ENCODE measurements around the gene COA8.

COA8 gene

GRCh38 chr14:103562429-103563225 is at the start of gene COA8, which contains the start of gene BAG5:
Gene COA8, plus strand, starts transcription at chr14:103562960. Its CDS starts 42 bp downstream, at chr14:103563002.
Gene BAG5, minus strand, starts transcription at chr14:103562657. Its CDS starts 1,493 bp downstream, at chr14:103561164.
- in situ Hi-C loops (cut with MboI; ENCODE audit: low sequenced_read_pairs), result no loop called here

- in situ Hi-C loops (cut with MboI; ENCODE audit: low sequenced_read_pairs), result no loop called here
These were observed 48.0 kb upstream of the COA8 start for GRCh38 chr14:103514596-103515421.

GRCh38 chr14:103516426-103517173 is 46.2 kb upstream of the COA8 start:
- in situ Hi-C loops (cut with MboI; ENCODE audit: low sequenced_read_pairs), result no loop called here

- in situ Hi-C loops (cut with MboI; ENCODE audit: low sequenced_read_pairs), result no loop called here
These were observed 45.6 kb upstream of the COA8 start for GRCh38 chr14:103517174-103517566.

GRCh38 chr14:103517721-103518421 is 44.9 kb upstream of the COA8 start:
- in situ Hi-C loops (cut with MboI; ENCODE audit: low sequenced_read_pairs), result no loop called here

GRCh38 chr14:103518422-103519042 is 44.2 kb upstream of the COA8 start:
- in situ Hi-C loops (cut with MboI; ENCODE audit: low sequenced_read_pairs), result no loop called here

GRCh38 chr14:103519043-103519836 is 43.5 kb upstream of the COA8 start:
- in situ Hi-C loops (cut with MboI; ENCODE audit: low sequenced_read_pairs), result no loop called here

GRCh38 chr14:103519837-103520212 is 42.9 kb upstream of the COA8 start:
- in situ Hi-C loops (cut with MboI; ENCODE audit: low sequenced_read_pairs), result no loop called here

GRCh38 chr14:103520269-103520656 is 42.5 kb upstream of the COA8 start:
- in situ Hi-C loops (cut with MboI; ENCODE audit: low sequenced_read_pairs), result no loop called here

- in situ Hi-C loops (cut with MboI; ENCODE audit: low sequenced_read_pairs), result no loop called here
These were observed 41.9 kb upstream of the COA8 start for GRCh38 chr14:103520657-103521437.

GRCh38 chr14:103521438-103521950 is 41.3 kb upstream of the COA8 start:
- in situ Hi-C loops (cut with MboI; ENCODE audit: low sequenced_read_pairs), result no loop called here

- in situ Hi-C loops (cut with MboI; ENCODE audit: low sequenced_read_pairs), result no loop called here
These were observed 40.7 kb upstream of the COA8 start for GRCh38 chr14:103521951-103522563.

GRCh38 chr14:103522649-103523574 is 39.8 kb upstream of the COA8 start, which contains the start of gene CKB:
Gene CKB, minus strand, starts transcription at chr14:103522830. Its CDS starts 337 bp downstream, at chr14:103522493.
- in situ Hi-C loops (cut with MboI; ENCODE audit: low sequenced_read_pairs), result no loop called here

- in situ Hi-C loops (cut with MboI; ENCODE audit: low sequenced_read_pairs), result no loop called here
These were observed 39.2 kb upstream of the COA8 start for GRCh38 chr14:103523575-103523954.

- in situ Hi-C loops (cut with MboI; ENCODE audit: low sequenced_read_pairs), result no loop called here
These were observed 38.5 kb upstream of the COA8 start for GRCh38 chr14:103524002-103524935.

Data from hTERT RPE-1 (cell line).